Thyroid gland (tissue), 4 donors: Measurements from ENCODE around the gene THBS3. TPM values are rescaled to one million over a fixed set of nuclear protein-coding genes. Genes with fewer than 3 reads are reported as not detected.
"Not testable (repeated sequence)": the region's sequence is repeated elsewhere in the genome, so short reads cannot be mapped to it uniquely, and the experiment has no call there.

Experiments
- DNase-seq, 2 donors: peaks; one replicate each; pipeline ENCODE4 v3.0.0-alpha.2; 2019
- H3K27ac ChIP-seq, 3 donors: fragments of 200-600 bp; sonication (generic); 1 replicate in 2 of 3; 2 replicates in 1 of 3; pipeline ENCODE4 v1.5.1; 2016 to 2019; ENCODE audit warnings: mild to moderate bottlenecking in 1 of 3, moderate library complexity in 1 of 3
- H3K27me3 ChIP-seq: fragments of 200-600 bp; sonication (generic); one replicate; pipeline ENCODE4 v1.5.1; 2019
- H3K36me3 ChIP-seq, 2 donors: fragments of 200-600 bp; sonication (generic); one replicate each; pipeline ENCODE4 v1.5.1; 2016 to 2019
- H3K4me1 ChIP-seq, 2 donors: fragments of 200-600 bp; sonication (generic); one replicate each; pipeline ENCODE4 v1.5.1; 2017 to 2019
- H3K4me3 ChIP-seq, 3 donors: fragments of 200-600 bp; sonication (generic); replicated peaks in 1 of 3; 1 replicate in 2 of 3; 2 replicates in 1 of 3; pipeline ENCODE4 v1.5.1; 2016; ENCODE audit warnings: mild to moderate bottlenecking in 1 of 3
- H3K9me3 ChIP-seq: fragments of 200-600 bp; sonication (generic); one replicate; pipeline ENCODE4 v1.5.1; 2017
- CTCF ChIP-seq, 6 experiments: fragments of 200-600 bp in 3 of 6; fragments of 450-650 bp in 3 of 6; sonication (generic) in 3 of 6; IDR thresholded peaks; one replicate each; pipeline ENCODE4 v1.5.1; 2016 to 2019; ENCODE audit warnings: antibody characterized with exemption in 6 of 6, mild to moderate bottlenecking in 2 of 6, inconsistent platforms in 1 of 6, moderate library complexity in 1 of 6
- POLR2A ChIP-seq, 2 donors: fragments of 450-650 bp; IDR thresholded peaks; one replicate each; pipeline ENCODE4 v1.6.1; 2017; ENCODE audit warnings: antibody characterized with exemption in 2 of 2, mild to moderate bottlenecking in 2 of 2, moderate library complexity in 1 of 2
- WGBS, 2 donors: methylation state at CpG; one replicate each; pipeline ENCODE4 v1.1.5; 2017; 5-methylcytosine and 5-hydroxymethylcytosine counted together
- intact Hi-C: fragments of 100-400 bp; cut with DNase I; formaldehyde crosslinking; loops from one replicate; pipeline ENCODE4 v1.15.1; 2023
- total RNA-seq, 4 donors: library from RNA; depleted of rRNA; stranded (reverse); fragments of >200 nt; gene quantifications; one replicate each; pipeline ENCODE4 v1.2.3, GENCODE V29; 2016

THBS3 gene
- total RNA-seq, 4 donors from 2014 or later = 8.5 to 25.7 (median 18.2) TPM

- WGBS, 2 donors = 80 to 85% methylated on average over 7 of the region's 7 CpGs
- DNase-seq = no peak
- no peak for TF ChIP-seq CTCF (IDR thresholded peaks at IDR 0.05)
- no peak for TF ChIP-seq POLR2A (IDR thresholded peaks at IDR 0.05)
Measured at GRCh38 chr1:155223047-155223446, 15.3 kb upstream of the THBS3 start.

GRCh38 chr1:155220211-155220965 lies 12.7 kb upstream of the THBS3 start:
- H3K27me3 ChIP-seq, intact Hi-C loops, H3K4me3 ChIP-seq, H3K9me3 ChIP-seq, H3K36me3 ChIP-seq, H3K27ac ChIP-seq, DNase-seq: not testable (repeated sequence)
- WGBS, 2 donors = 92 to 93% methylated on average over 10 of the region's 10 CpGs
- peaks cover 15 to 17% of the 10 kb centered on the region in 2 donors for H3K4me1 ChIP-seq

More at GRCh38 chr1:155223047-155223446, 15.3 kb upstream of the THBS3 start:
- H3K4me1 ChIP-seq = peaks cover 29 to 35% of the 10 kb centered on the region in 2 donors
- H3K27ac ChIP-seq = no peak overlapping the region
- H3K4me3 ChIP-seq = no peak overlapping the region
- H3K36me3 ChIP-seq = no peaks in the 10 kb centered on the region
- no peaks in the 10 kb centered on the region for H3K27me3 ChIP-seq
- intact Hi-C loops = no loop called here
- no peaks in the 10 kb centered on the region for H3K9me3 ChIP-seq

GRCh38 chr1:155219592-155220031 lies 11.9 kb upstream of the THBS3 start:
- Histone ChIP-seq H3K27ac (no peak overlapping the region), H3K4me1 (peaks cover 12 to 13% of the 10 kb centered on the region in 2 donors), H3K9me3 (no peaks in the 10 kb centered on the region), H3K4me3 (no peak overlapping the region), H3K27me3 (no peaks in the 10 kb centered on the region), H3K36me3 (no peaks in the 10 kb centered on the region)
- DNase-seq = peak; percentile 48 to 55
- TF ChIP-seq POLR2A (IDR thresholded peaks at IDR 0.05) (no peak), CTCF (IDR thresholded peaks at IDR 0.05) (no peak)
- intact Hi-C loops = no loop called here
- 0 to 29% methylated on average over 1 of the region's 1 CpG for WGBS, 2 donors

GRCh38 chr1:155218854-155219591 lies 11.3 kb upstream of the THBS3 start:
- DNase-seq = peak; percentile 53 to 64
- no peak for TF ChIP-seq POLR2A (IDR thresholded peaks at IDR 0.05)
- TF ChIP-seq CTCF (IDR thresholded peaks at IDR 0.05) = no peak
- H3K4me3 ChIP-seq = no peak overlapping the region

GRCh38 chr1:155214702-155215101 lies 7.0 kb upstream of the THBS3 start:
- 80 to 100% methylated on average over 1 to 7 of the region's 10 CpGs for WGBS, 2 donors
- DNase-seq, H3K27ac ChIP-seq, H3K4me1 ChIP-seq, H3K4me3 ChIP-seq, intact Hi-C loops, H3K36me3 ChIP-seq, H3K27me3 ChIP-seq, H3K9me3 ChIP-seq: not testable (repeated sequence)

More at GRCh38 chr1:155218854-155219591, 11.3 kb upstream of the THBS3 start:
- intact Hi-C loops = no loop called here
- H3K9me3 ChIP-seq = no peaks in the 10 kb centered on the region
- H3K27ac ChIP-seq = no peak overlapping the region
- no peaks in the 10 kb centered on the region for H3K36me3 ChIP-seq
- peaks cover 8 to 9% of the 10 kb centered on the region in 2 donors for H3K4me1 ChIP-seq
- WGBS, 2 donors = 32 to 41% methylated on average over 7 of the region's 7 CpGs
- H3K27me3 ChIP-seq = no peaks in the 10 kb centered on the region

GRCh38 chr1:155212051-155212440 lies 4.3 kb upstream of the THBS3 start:
- H3K36me3 ChIP-seq, DNase-seq, intact Hi-C loops, H3K27me3 ChIP-seq, H3K4me3 ChIP-seq, H3K9me3 ChIP-seq, H3K27ac ChIP-seq: not testable (repeated sequence)
- 84% methylated on average over 5 of the region's 7 CpGs; no CpG with 5 or more reads in 1 of the 2 donors for WGBS, 2 donors
- peaks cover 19 to 21% of the 10 kb centered on the region in 2 donors for H3K4me1 ChIP-seq

- DNase-seq, H3K27me3 ChIP-seq, H3K36me3 ChIP-seq, H3K27ac ChIP-seq, H3K9me3 ChIP-seq, intact Hi-C loops, H3K4me3 ChIP-seq: not testable (repeated sequence)
- 66 to 79% methylated on average over 8 to 10 of the region's 13 CpGs for whole genome bisulfite sequencing, 2 donors
- peaks cover 23 to 24% of the 10 kb centered on the region in 2 donors for H3K4me1 ChIP-seq
Measured at GRCh38 chr1:155211381-155212050, 3.8 kb upstream of the THBS3 start.
